PFSK-1 (cell line): ENCODE data around the gene IQSEC3.

Source experiments
- FOXP2 ChIP-seq: optimal IDR thresholded peaks from 2 replicates; pipeline ENCODE3; 2011; ENCODE audit warnings: borderline replicate concordance, control low read depth, inconsistent platforms; ENCODE audit not compliant: insufficient read depth; ENCODE audit errors: extremely low read length, extremely low read depth
- POLR2AphosphoS5 ChIP-seq: IDR thresholded peaks from 2 replicates; pipeline ENCODE4 v1.6.1; 2012; ENCODE audit warnings: low read depth, mild to moderate bottlenecking, control low read depth, low read length, moderate library complexity
- REST ChIP-seq, 2 experiments: IDR thresholded peaks; 2 replicates each; pipeline versions ENCODE4 v1.6.1 to v1.8.0; 2011 to 2012; ENCODE audit warnings: low read depth in 2 of 2, low read length in 2 of 2, control low read depth in 1 of 2, inconsistent platforms in 1 of 2, mild to moderate bottlenecking in 1 of 2, moderate library complexity in 1 of 2; ENCODE audit not compliant: insufficient read depth in 1 of 2

- TF ChIP-seq REST (IDR thresholded peaks at IDR 0.05; ENCODE audit: insufficient read depth in 1 of 2, low read depth in 2 of 2, low read length in 2 of 2): no peak
- TF ChIP-seq POLR2AphosphoS5: no peak
- no peak for TF ChIP-seq FOXP2
Observed at GRCh38 chr12:111699-112493, 45.3 kb downstream of the IQSEC3 start.
